GM13977 (cell line): ENCODE results near the gene AQP6.
"Not testable (repeated sequence)": the region's sequence is repeated elsewhere in the genome, so short reads cannot be mapped to it uniquely, and the experiment has no call there.

Experiments
- DNase-seq: peaks from one replicate; pipeline ENCODE4 v3.0.0; 2012; ENCODE audit warnings: low spot score
- CTCF ChIP-seq: IDR thresholded peaks from 2 replicates; pipeline ENCODE4 v1.5.1; 2012; ENCODE audit warnings: mild to moderate bottlenecking, control low read depth; ENCODE audit not compliant: insufficient read depth; ENCODE audit errors: extremely low read depth, missing control alignments
- in situ Hi-C: fragments of 300-500 bp; cut with MboI; formaldehyde crosslinking; loops from one replicate; pipeline ENCODE4 v1.12.0; 2022; ENCODE audit warnings: low sequenced_read_pairs, low pct_unique_long_range_greater_than_20kb, mixed read lengths, inconsistent platforms; ENCODE audit not compliant: unreplicated experiment

Gene AQP6

GRCh38 chr12:49982246-49983087, 9.7 kb downstream of the AQP6 start:
- TF ChIP-seq CTCF = no peak
- no peak for DNase-seq
- in situ Hi-C loops = no loop called here

DNA sequence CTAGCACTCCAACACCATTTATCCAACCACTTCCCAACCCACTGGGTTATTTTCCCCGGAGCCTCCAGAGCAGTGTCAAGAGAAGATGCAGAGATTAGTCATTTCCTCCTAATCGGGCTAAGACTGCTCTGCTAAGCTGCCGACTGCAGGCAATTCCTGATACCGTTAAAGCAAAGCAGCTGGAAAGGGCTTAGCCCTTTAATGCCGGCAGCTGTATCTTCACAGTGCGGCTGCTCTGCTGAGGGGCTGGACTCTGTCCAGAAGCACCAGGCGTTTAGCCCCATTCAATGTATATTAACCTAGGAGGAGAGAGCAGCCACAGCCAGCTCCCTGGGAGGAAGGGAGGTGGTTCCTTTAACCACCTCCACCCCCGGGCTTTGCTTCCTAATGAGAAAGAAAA, 11.1 kb downstream of the AQP6 start:
- in situ Hi-C loops = no loop called here
- no peak for DNase-seq
- no peak for TF ChIP-seq CTCF

- no peak for TF ChIP-seq CTCF
- in situ Hi-C loops = no loop called here
Measured at GRCh38 chr12:49984476-49985359, 12.0 kb downstream of the AQP6 start.

GRCh38 chr12:49985981-49986380, 13.2 kb downstream of the AQP6 start:
- in situ Hi-C loops = no loop called here
- no peak for DNase-seq
- TF ChIP-seq CTCF = no peak

More at GRCh38 chr12:49984476-49985359, 12.0 kb downstream of the AQP6 start:
- no peak for DNase-seq

- in situ Hi-C loops, DNase-seq: not testable (repeated sequence)
Measured at GRCh38 chr12:49986476-49986875, 13.7 kb downstream of the AQP6 start.

DNA sequence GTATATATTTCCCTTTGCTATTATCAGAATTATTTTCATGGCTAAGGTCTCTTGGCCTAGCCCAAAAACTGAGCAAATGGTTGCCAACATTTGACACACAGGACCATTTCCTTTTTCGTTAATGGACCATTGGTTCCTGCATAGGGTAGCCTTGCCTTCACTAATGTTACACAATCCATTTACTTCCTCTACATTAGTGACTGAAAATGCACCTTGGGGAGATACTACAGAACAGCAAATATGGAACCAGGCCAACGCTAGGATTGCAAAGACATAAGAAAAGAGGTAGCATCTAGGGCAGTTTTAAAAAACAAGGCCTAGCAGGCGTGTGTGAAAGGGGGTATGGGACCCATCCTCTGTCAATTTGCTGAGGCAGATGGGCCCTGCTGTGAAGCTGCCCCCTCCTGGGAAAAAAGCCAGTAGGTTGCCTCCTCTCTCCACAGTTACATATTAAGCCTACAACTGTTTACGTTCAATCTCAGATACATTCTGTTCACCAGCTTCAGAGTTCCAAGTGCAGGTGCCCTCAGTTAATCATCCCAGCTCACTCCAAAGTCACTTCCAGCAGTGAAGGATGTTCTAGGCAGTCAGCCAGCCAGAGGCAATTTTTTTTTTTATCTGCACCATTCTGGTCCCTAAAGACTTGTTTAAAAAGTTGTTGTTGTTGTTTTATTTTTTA, 15.0 kb downstream of the AQP6 start:
- TF ChIP-seq CTCF = no peak

GRCh38 chr12:49989400-49989799, 16.7 kb downstream of the AQP6 start:
- in situ Hi-C loops, DNase-seq: not testable (repeated sequence)

More for the DNA sequence above, 15.0 kb downstream of the AQP6 start:
- in situ Hi-C loops = no loop called here
- DNase-seq = no peak
